Left ventricle myocardium superior (tissue), 1 donor: ENCODE results near the gene TMEM225. TPM values are rescaled to one million over a fixed set of nuclear protein-coding genes. Genes with fewer than 3 reads are reported as not detected.
"Not testable (repeated sequence)": the region's sequence is repeated elsewhere in the genome, so short reads cannot be mapped to it uniquely, and the experiment has no call there.

Experiments
- ATAC-seq: fragments of 200-7000 bp; cut with Tn5 transposase; one replicate; pipeline ENCODE4 v1.9.1; 2020; ENCODE audit warnings: mild to moderate bottlenecking, moderate library complexity
- DNase-seq: peaks from one replicate; pipeline ENCODE4 v3.0.0-alpha.2; 2020
- intact Hi-C: fragments of 100-400 bp; cut with micrococcal nuclease; formaldehyde crosslinking; loops from one replicate; pipeline ENCODE4 v1.11.0; 2022
- long read RNA-seq: library from polyadenylated mRNA; unstranded; transcript quantifications from one replicate; pipeline ENCODE4 v2.0.0, GENCODE V29; 2021
- total RNA-seq: library from RNA; stranded (reverse); fragmentation: NEBNext Ultra II Directional; extraction: Animal tissue kit (Norgen Biotek cat#: 25700); gene quantifications from one replicate; pipeline ENCODE4 v1.2.1, GENCODE V29; 2021
- donor health status: DM: no; HTN: yes; CAD: no; lungs with severe emphysema.

Gene TMEM225
- total RNA-seq: not detected
- long read RNA-seq: 0 reads

- DNase-seq: no peak
- intact Hi-C loops: no loop called here
- ATAC-seq: no peak
Observed at GRCh38 chr11:123885570-123885969, at the start of gene TMEM225. Gene TMEM225 (minus strand): TSS chr11:123885670. CDS start chr11:123885425, 245 bp downstream.

- DNase-seq (no peak), ATAC-seq (no peak)
- intact Hi-C loops: no loop called here
Observed at GRCh38 chr11:123924027-123924426, 38.6 kb upstream of the TMEM225 start.

GRCh38 chr11:123920943-123921342 lies 35.5 kb upstream of the TMEM225 start:
- ATAC-seq (no peak), DNase-seq (no peak)
- intact Hi-C loops: no loop called here

- ATAC-seq: no peak
- intact Hi-C loops: no loop called here
- no peak for DNase-seq
Observed at GRCh38 chr11:123905826-123906225, 20.4 kb upstream of the TMEM225 start.

GRCh38 chr11:123904932-123905331 lies 19.5 kb upstream of the TMEM225 start:
- no peak for DNase-seq
- intact Hi-C loops: no loop called here
- ATAC-seq: no peak

GRCh38 chr11:123903932-123904331 lies 18.5 kb upstream of the TMEM225 start:
- no peak for DNase-seq
- intact Hi-C loops: no loop called here
- ATAC-seq: no peak

GRCh38 chr11:123901867-123902266 lies 16.4 kb upstream of the TMEM225 start, which contains the start of gene OR8D4:
Gene OR8D4 (plus strand): TSS chr11:123902167. CDS start chr11:123906432, 4,265 bp downstream.
- intact Hi-C loops: no loop called here
- DNase-seq: no peak
- no peak for ATAC-seq

- intact Hi-C loops: no loop called here
- no peak for DNase-seq
- no peak for ATAC-seq
Observed at GRCh38 chr11:123899792-123900191, 14.3 kb upstream of the TMEM225 start.

- no peak for DNase-seq
- ATAC-seq: no peak
Observed at GRCh38 chr11:123892031-123892430, 6.6 kb upstream of the TMEM225 start.

GRCh38 chr11:123880912-123881311 lies 4.6 kb downstream of the TMEM225 start:
- ATAC-seq (no peak), DNase-seq (no peak)
- intact Hi-C loops: no loop called here

More at GRCh38 chr11:123892031-123892430, 6.6 kb upstream of the TMEM225 start:
- intact Hi-C loops: no loop called here

GRCh38 chr11:123867795-123868194 lies 17.7 kb downstream of the TMEM225 start:
- ATAC-seq, DNase-seq, intact Hi-C loops: not testable (repeated sequence)

GRCh38 chr11:123865293-123865692 lies 20.2 kb downstream of the TMEM225 start:
- intact Hi-C loops, ATAC-seq, DNase-seq: not testable (repeated sequence)

GRCh38 chr11:123859731-123860130 lies 25.7 kb downstream of the TMEM225 start:
- intact Hi-C loops: no loop called here
- DNase-seq (no peak), ATAC-seq (no peak)

- intact Hi-C loops: no loop called here
- ATAC-seq (no peak), DNase-seq (no peak)
Observed at GRCh38 chr11:123856444-123856843, 29.0 kb downstream of the TMEM225 start.

- ATAC-seq (no peak), DNase-seq (no peak)
- intact Hi-C loops: no loop called here
Observed at GRCh38 chr11:123853038-123853437, 32.4 kb downstream of the TMEM225 start.

- intact Hi-C loops: no loop called here
- DNase-seq (no peak), ATAC-seq (no peak)
Observed at GRCh38 chr11:123852321-123852720, 33.1 kb downstream of the TMEM225 start.

GRCh38 chr11:123851110-123851509 lies 34.4 kb downstream of the TMEM225 start:
- ATAC-seq: no peak
- intact Hi-C loops: no loop called here
- DNase-seq: no peak

- ATAC-seq (no peak), DNase-seq (no peak)
- intact Hi-C loops: no loop called here
Observed at GRCh38 chr11:123841174-123841573, 44.3 kb downstream of the TMEM225 start.

- no peak for ATAC-seq
- DNase-seq: no peak
- intact Hi-C loops: no loop called here
Observed at GRCh38 chr11:123839131-123839530, 46.3 kb downstream of the TMEM225 start.

- ATAC-seq (no peak), DNase-seq (no peak)
- intact Hi-C loops: no loop called here
Observed at GRCh38 chr11:123838659-123839058, 46.8 kb downstream of the TMEM225 start.

GRCh38 chr11:123838199-123838598 lies 47.3 kb downstream of the TMEM225 start:
- intact Hi-C loops: no loop called here
- DNase-seq (no peak), ATAC-seq (no peak)

GRCh38 chr11:123833095-123833494 lies 52.4 kb downstream of the TMEM225 start:
- intact Hi-C loops: no loop called here
- ATAC-seq: no peak
- DNase-seq: no peak
